Measurements from ENCODE around the gene PSME2.

The PSME2 gene

DNA sequence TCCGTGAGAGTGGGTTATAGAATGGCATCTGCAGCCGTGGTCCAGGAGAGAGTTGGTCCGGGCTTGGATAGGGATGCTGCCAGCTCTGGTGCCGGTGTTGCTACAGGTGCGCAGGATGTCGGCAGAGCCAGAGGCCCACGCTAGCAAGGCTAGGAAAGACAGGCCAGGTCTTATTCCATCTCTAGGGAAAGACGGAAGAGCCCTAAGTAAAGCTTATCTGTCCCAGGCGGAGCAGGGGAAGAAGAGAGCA, 10.9 kb downstream of the PSME2 start:
- TF ChIP-seq, protein P1, sequence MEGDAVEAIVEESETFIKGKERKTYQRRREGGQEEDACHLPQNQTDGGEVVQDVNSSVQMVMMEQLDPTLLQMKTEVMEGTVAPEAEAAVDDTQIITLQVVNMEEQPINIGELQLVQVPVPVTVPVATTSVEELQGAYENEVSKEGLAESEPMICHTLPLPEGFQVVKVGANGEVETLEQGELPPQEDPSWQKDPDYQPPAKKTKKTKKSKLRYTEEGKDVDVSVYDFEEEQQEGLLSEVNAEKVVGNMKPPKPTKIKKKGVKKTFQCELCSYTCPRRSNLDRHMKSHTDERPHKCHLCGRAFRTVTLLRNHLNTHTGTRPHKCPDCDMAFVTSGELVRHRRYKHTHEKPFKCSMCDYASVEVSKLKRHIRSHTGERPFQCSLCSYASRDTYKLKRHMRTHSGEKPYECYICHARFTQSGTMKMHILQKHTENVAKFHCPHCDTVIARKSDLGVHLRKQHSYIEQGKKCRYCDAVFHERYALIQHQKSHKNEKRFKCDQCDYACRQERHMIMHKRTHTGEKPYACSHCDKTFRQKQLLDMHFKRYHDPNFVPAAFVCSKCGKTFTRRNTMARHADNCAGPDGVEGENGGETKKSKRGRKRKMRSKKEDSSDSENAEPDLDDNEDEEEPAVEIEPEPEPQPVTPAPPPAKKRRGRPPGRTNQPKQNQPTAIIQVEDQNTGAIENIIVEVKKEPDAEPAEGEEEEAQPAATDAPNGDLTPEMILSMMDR (IDR thresholded peaks at IDR 0.05; ENCODE audit: low read depth, low read length, missing control alignments), result no peak
- DNase-seq (ENCODE audit: low read depth), result no peak
- peak overlapping the region; percentile 95 for H3K4me3 ChIP-seq (ENCODE audit: low read depth, low read length)

- DNase-seq (ENCODE audit: low read depth), result no peak
- H3K4me3 ChIP-seq (ENCODE audit: low read depth, low read length), result no peak overlapping the region
- TF ChIP-seq, protein P1 (IDR thresholded peaks at IDR 0.05; ENCODE audit: low read depth, low read length, missing control alignments), result no peak
These were observed 12.7 kb downstream of the PSME2 start for GRCh38 chr14:24133735-24134134.

- DNase-seq (ENCODE audit: low read depth), result no peak
- TF ChIP-seq, protein P1 (IDR thresholded peaks at IDR 0.05; ENCODE audit: low read depth, low read length, missing control alignments), result no peak
- H3K4me3 ChIP-seq (ENCODE audit: low read depth, low read length), result no peak overlapping the region
These were observed 13.4 kb downstream of the PSME2 start for GRCh38 chr14:24132976-24133375.

GRCh38 chr14:24132061-24132685, 14.2 kb downstream of the PSME2 start:
- H3K4me3 ChIP-seq (ENCODE audit: low read depth, low read length), result no peak overlapping the region
- TF ChIP-seq, protein P1 (IDR thresholded peaks at IDR 0.05; ENCODE audit: low read depth, low read length, missing control alignments), result no peak
- DNase-seq (ENCODE audit: low read depth), result no peak

DNA sequence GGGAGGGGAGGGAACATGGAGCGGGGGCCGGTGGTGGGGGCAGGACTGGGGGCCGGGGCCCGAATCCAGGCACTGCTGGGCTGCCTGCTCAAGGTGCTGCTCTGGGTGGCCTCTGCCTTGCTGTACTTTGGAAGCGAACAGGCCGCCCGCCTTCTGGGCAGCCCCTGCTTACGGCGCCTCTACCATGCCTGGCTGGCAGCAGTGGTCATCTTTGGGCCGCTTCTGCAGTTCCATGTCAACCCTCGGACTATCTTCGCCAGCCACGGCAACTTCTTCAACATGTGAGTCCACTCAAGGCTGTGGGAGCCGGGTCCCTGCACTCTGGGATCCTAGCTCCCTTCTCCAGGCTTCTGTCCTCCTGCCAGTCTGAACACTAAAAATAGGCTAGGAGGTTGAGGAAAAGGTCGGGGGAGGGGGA, 14.9 kb downstream of the PSME2 start:
- TF ChIP-seq, protein P1 (IDR thresholded peaks at IDR 0.05; ENCODE audit: low read depth, low read length, missing control alignments), result no peak
- no peak for DNase-seq (ENCODE audit: low read depth)
- H3K4me3 ChIP-seq (ENCODE audit: low read depth, low read length), result no peak overlapping the region

DNA sequence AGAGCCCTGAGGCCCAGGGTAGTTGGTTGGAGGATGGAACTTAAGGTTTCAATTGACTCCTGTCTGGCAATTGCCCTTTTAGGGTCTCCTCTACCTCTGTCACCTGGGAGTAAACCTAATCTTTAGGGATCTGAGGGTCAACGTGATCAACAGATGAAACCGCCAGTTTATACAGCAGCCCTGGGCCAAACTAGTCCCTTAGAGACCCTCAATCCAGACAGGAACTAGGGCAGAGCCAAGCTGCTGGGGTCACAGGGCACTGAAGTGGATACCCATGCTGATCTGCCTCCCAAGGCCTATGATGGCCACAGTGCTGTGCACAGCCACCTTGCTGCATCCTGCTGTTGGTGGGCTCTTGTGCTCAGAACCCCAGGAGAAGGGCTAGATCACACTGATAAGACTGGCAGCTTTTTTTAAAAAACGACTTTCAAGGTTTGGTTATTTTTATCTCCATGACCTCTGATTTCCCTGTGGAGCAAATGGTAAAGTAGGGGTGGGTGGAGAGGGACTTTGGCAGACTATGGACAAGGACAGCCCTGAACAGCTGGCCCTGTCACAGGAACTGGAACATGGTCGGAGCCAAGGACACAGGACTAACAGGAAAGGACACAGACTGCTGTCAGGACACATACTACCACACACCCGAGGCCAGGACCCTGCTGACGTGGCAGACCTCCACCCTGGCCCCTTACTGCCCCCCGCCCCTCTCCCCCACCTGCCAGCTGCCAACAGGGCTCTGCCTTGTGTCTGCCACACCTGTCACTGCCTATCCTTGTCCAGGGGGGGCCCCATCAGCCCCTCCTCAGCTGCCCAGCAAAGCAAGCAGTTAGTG, 15.5 kb downstream of the PSME2 start:
- H3K4me3 ChIP-seq (ENCODE audit: low read depth, low read length), result no peak overlapping the region
- DNase-seq (ENCODE audit: low read depth), result no peak
- TF ChIP-seq, protein P1 (IDR thresholded peaks at IDR 0.05; ENCODE audit: low read depth, low read length, missing control alignments), result no peak

DNA sequence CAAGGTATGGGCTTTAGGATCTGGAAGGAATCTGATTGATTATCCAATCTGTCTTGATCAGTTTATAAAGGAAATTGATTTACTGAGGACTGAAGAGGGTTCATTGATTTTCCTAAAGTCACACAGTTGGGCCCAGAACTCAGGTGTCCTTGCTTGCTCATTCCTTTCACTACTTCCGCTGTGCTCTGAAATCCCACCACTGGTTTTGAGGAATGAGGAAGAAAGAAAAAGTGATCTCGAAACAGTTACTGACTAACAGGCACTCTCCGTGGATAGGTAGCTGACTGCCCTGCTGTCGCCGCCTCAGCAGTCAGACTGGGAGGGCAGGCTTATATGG, 16.1 kb downstream of the PSME2 start, which contains the start of gene FITM1:
Gene FITM1, plus strand, starts transcription at position 280 of the 337 bp plus-strand sequence. CDS start 905 bp downstream, outside the sequence.
- no peak for DNase-seq (ENCODE audit: low read depth)
- TF ChIP-seq, protein P1 (IDR thresholded peaks at IDR 0.05; ENCODE audit: low read depth, low read length, missing control alignments), result no peak
- no peak within 1 kb of the TSS for H3K4me3 ChIP-seq (ENCODE audit: low read depth, low read length)

All from GM12864 (cell line).